C4-2B (cell line): ENCODE measurements around the gene KCNJ1.

Experiments used
- H3K27ac ChIP-seq: fragments of 450-650 bp; 2 replicates; pipeline ENCODE4 v1.5.1; 2017
- ZFX ChIP-seq: fragments of 450-650 bp; IDR thresholded peaks from 2 replicates; pipeline ENCODE4 v1.6.1; 2017
- TF ChIP-seq, protein P1 (sequence below): fragments of 450-650 bp; conservative IDR thresholded peaks from 2 replicates; pipeline ENCODE4 v1.5.1; 2017; ENCODE audit warnings: mild to moderate bottlenecking

KCNJ1 gene

GRCh38 chr11:128867277-128867676 lies at the start of gene KCNJ1:
KCNJ1 (minus strand) TSS chr11:128867296; CDS start chr11:128840243, 27,053 bp downstream.
- TF ChIP-seq, protein P1, sequence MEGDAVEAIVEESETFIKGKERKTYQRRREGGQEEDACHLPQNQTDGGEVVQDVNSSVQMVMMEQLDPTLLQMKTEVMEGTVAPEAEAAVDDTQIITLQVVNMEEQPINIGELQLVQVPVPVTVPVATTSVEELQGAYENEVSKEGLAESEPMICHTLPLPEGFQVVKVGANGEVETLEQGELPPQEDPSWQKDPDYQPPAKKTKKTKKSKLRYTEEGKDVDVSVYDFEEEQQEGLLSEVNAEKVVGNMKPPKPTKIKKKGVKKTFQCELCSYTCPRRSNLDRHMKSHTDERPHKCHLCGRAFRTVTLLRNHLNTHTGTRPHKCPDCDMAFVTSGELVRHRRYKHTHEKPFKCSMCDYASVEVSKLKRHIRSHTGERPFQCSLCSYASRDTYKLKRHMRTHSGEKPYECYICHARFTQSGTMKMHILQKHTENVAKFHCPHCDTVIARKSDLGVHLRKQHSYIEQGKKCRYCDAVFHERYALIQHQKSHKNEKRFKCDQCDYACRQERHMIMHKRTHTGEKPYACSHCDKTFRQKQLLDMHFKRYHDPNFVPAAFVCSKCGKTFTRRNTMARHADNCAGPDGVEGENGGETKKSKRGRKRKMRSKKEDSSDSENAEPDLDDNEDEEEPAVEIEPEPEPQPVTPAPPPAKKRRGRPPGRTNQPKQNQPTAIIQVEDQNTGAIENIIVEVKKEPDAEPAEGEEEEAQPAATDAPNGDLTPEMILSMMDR: no peak
- no peak for TF ChIP-seq ZFX
- no peak within 1 kb of the TSS for H3K27ac ChIP-seq

- TF ChIP-seq, protein P1: no peak
- TF ChIP-seq ZFX: no peak
- H3K27ac ChIP-seq: no peak overlapping the region
These were observed 49.6 kb upstream of the KCNJ1 start for GRCh38 chr11:128916681-128917080.

GRCh38 chr11:128916037-128916572 lies 49.0 kb upstream of the KCNJ1 start:
- TF ChIP-seq, protein P1: no peak
- no peak for TF ChIP-seq ZFX
- no peak overlapping the region for H3K27ac ChIP-seq

- TF ChIP-seq ZFX: no peak
- TF ChIP-seq, protein P1: no peak
- H3K27ac ChIP-seq: no peak overlapping the region
These were observed 48.0 kb upstream of the KCNJ1 start for GRCh38 chr11:128915149-128915521.

DNA sequence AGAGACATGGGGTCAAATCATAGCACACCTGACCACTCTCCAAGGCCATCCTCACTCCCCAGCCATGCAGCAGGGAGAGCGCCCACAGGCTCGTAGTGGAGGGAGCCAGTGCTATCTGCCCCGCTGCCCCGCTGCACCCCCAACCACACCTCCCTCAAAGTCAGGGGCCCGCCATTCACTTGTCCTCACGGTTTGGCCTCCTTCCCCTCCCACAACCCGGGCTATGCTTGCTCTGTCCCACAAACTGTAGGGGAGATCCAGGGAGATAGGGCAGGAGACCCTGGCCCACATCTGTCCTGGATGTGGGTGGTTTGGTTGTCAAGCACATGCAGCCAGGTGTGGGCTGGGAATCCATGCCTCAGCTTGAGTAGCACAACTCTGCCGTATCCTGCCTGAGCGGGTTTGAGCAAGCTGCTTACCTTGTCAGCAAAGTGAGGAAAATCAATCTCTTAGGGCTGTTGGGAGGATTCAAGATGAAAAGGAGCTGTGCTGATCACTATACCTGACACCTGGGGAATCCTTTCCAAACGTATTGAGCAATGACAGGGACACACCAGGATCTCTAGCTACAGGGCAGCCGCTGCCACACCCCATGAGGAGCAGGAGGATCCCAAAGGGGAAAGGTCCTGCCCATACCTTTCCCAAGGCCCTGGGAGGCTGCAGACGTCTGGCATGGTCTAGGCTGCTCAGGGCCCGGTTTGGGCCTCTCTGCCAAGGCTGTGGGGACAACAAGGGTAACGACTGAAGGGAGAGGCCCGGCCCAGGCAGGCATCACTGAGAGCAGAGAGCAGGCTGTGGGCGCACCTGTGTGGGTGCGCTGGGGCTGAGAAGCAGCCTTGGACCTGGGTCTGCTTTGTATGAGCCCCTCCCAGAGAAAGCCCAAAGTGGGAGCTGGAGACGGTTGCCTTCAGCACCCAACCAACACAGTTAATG lies 47.4 kb upstream of the KCNJ1 start:
- H3K27ac ChIP-seq: no peak overlapping the region
- no peak for TF ChIP-seq ZFX
- TF ChIP-seq, protein P1: no peak

DNA sequence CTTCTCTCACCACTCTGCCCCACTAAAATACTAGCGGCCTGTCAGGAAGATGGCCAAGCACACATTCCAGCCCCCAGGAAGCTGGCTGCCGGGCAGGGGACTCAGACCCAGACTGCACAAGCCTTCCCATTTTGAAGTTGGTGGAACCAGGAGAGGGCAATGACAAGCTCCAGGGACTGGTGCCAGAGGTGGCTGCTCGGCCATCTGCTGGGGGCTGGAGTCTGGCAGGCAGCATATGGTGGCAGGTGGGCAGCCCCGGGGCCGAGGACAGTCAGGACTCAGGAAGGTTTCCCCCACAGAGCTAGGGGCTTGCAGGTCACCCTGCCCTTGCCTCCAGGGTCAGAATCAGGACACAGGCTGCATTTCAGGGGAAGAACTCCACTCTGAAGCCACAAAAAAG lies 46.7 kb upstream of the KCNJ1 start:
- no peak overlapping the region for H3K27ac ChIP-seq
- TF ChIP-seq, protein P1: no peak
- no peak for TF ChIP-seq ZFX

GRCh38 chr11:128911701-128912100 lies 44.6 kb upstream of the KCNJ1 start:
- H3K27ac ChIP-seq: no peak overlapping the region
- TF ChIP-seq ZFX: no peak
- TF ChIP-seq, protein P1: no peak
